Activated T-helper 2 cell treated with anti-CD3 and anti-CD28 coated beads, Interferon-gamma antibody, Interleukin-2, Interleukin-4, amounts not matched to agents 10 μg/mL and 5 μg/mL and 100 μg/mL, durations not matched to agents 14 hours and 24 hours and 36 hours (primary cell): Measurements from ENCODE around the gene TBC1D7. TPM values are rescaled to one million over a fixed set of nuclear protein-coding genes. Genes with fewer than 3 reads are reported as not detected.

Source experiments
- DNase-seq: peaks from one replicate; pipeline ENCODE4 v3.0.0; 2021; ENCODE audit warnings: low spot score
- H3K27ac Mint-ChIP-seq: one replicate; pipeline ENCODE4 v1.8.0; 2021; ENCODE audit warnings: mixed read lengths
- H3K27me3 Mint-ChIP-seq: one replicate; pipeline ENCODE4 v1.8.0; 2021; ENCODE audit warnings: low read depth, mixed read lengths
- H3K36me3 Mint-ChIP-seq: one replicate; pipeline ENCODE4 v1.8.0; 2021; ENCODE audit warnings: low read depth, mixed read lengths
- H3K4me1 Mint-ChIP-seq: one replicate; pipeline ENCODE4 v1.8.0; 2021; ENCODE audit warnings: low read depth, mixed read lengths
- H3K4me3 Mint-ChIP-seq: one replicate; pipeline ENCODE4 v1.8.0; 2021; ENCODE audit warnings: low read depth, mild to moderate bottlenecking, moderate library complexity, mixed read lengths
- H3K9me3 Mint-ChIP-seq: one replicate; pipeline ENCODE4 v1.8.0; 2021; ENCODE audit warnings: mixed read lengths
- intact Hi-C: fragments of 100-400 bp; cut with micrococcal nuclease; formaldehyde crosslinking; loops from one replicate; pipeline ENCODE4 v1.15.1; 2023
- total RNA-seq: library from RNA; stranded (reverse); gene quantifications from 2 replicates; pipeline ENCODE4 v1.2.3, GENCODE V29; 2022

Gene TBC1D7
- total RNA-seq, 1 donor from 2014 or later: 23.3 TPM

- H3K4me3 Mint-ChIP-seq: no peak overlapping the region
- H3K27ac Mint-ChIP-seq: no peak overlapping the region
- no peaks in the 10 kb centered on the region for H3K9me3 Mint-ChIP-seq
- DNase-seq: no peak
- intact Hi-C loops: no loop called here
- H3K27me3 Mint-ChIP-seq: no peaks in the 10 kb centered on the region
- no peaks in the 10 kb centered on the region for H3K36me3 Mint-ChIP-seq
- H3K4me1 Mint-ChIP-seq: peaks cover 19% of the 10 kb centered on the region
Measured at GRCh38 chr6:13278164-13278563, 50.2 kb downstream of the TBC1D7 start.

GRCh38 chr6:13277231-13277630 is 51.1 kb downstream of the TBC1D7 start:
- intact Hi-C loops: no loop called here
- H3K27ac Mint-ChIP-seq: no peak overlapping the region
- H3K36me3 Mint-ChIP-seq: no peaks in the 10 kb centered on the region
- no peak for DNase-seq
- no peaks in the 10 kb centered on the region for H3K9me3 Mint-ChIP-seq
- no peak overlapping the region for H3K4me3 Mint-ChIP-seq
- peaks cover under 1% of the 10 kb centered on the region for H3K27me3 Mint-ChIP-seq
- H3K4me1 Mint-ChIP-seq: peaks cover 24% of the 10 kb centered on the region

GRCh38 chr6:13275435-13275989 is 52.8 kb downstream of the TBC1D7 start:
- intact Hi-C loops: no loop called here
- Mint-ChIP-seq H3K4me3 (no peak overlapping the region), H3K36me3 (no peaks in the 10 kb centered on the region), H3K9me3 (no peaks in the 10 kb centered on the region), H3K4me1 (peaks cover 26% of the 10 kb centered on the region), H3K27me3 (peaks cover 5% of the 10 kb centered on the region), H3K27ac (no peak overlapping the region)
- no peak for DNase-seq

GRCh38 chr6:13274707-13275434 is 53.5 kb downstream of the TBC1D7 start:
- Mint-ChIP-seq H3K9me3 (no peaks in the 10 kb centered on the region), H3K4me3 (no peak overlapping the region)

GRCh38 chr6:13273931-13274706 is 54.2 kb downstream of the TBC1D7 start:
- Mint-ChIP-seq H3K9me3 (no peaks in the 10 kb centered on the region), H3K27me3 (peaks cover 5% of the 10 kb centered on the region), H3K4me1 (peaks cover 26% of the 10 kb centered on the region), H3K36me3 (no peaks in the 10 kb centered on the region), H3K27ac (peak overlapping the region; percentile 21), H3K4me3 (peak overlapping the region; percentile 50)
- DNase-seq: peak; percentile 17
- intact Hi-C loops: no loop called here

More at GRCh38 chr6:13274707-13275434, 53.5 kb downstream of the TBC1D7 start:
- H3K27me3 Mint-ChIP-seq: peaks cover 5% of the 10 kb centered on the region
- H3K4me1 Mint-ChIP-seq: peaks cover 26% of the 10 kb centered on the region
- no peaks in the 10 kb centered on the region for H3K36me3 Mint-ChIP-seq
- intact Hi-C loops: no loop called here
- H3K27ac Mint-ChIP-seq: no peak overlapping the region
- DNase-seq: no peak

GRCh38 chr6:13273202-13273930 is 55.0 kb downstream of the TBC1D7 start:
- no peak for DNase-seq
- intact Hi-C loops: no loop called here
- H3K36me3 Mint-ChIP-seq: no peaks in the 10 kb centered on the region
- H3K27me3 Mint-ChIP-seq: peaks cover 5% of the 10 kb centered on the region
- peak overlapping the region; percentile 27 for H3K27ac Mint-ChIP-seq
- H3K9me3 Mint-ChIP-seq: no peaks in the 10 kb centered on the region
- no peak overlapping the region for H3K4me3 Mint-ChIP-seq
- H3K4me1 Mint-ChIP-seq: peaks cover 26% of the 10 kb centered on the region

GRCh38 chr6:13272131-13273046 is 55.9 kb downstream of the TBC1D7 start:
- Mint-ChIP-seq H3K27me3 (peaks cover 5% of the 10 kb centered on the region), H3K9me3 (no peaks in the 10 kb centered on the region), H3K27ac (no peak overlapping the region), H3K4me1 (peaks cover 28% of the 10 kb centered on the region), H3K4me3 (no peak overlapping the region), H3K36me3 (no peaks in the 10 kb centered on the region)
- intact Hi-C loops: no loop called here
- no peak for DNase-seq

GRCh38 chr6:13268913-13269518 is 59.3 kb downstream of the TBC1D7 start:
- Mint-ChIP-seq H3K36me3 (peaks cover 3% of the 10 kb centered on the region), H3K27ac (no peak overlapping the region), H3K27me3 (peaks cover 12% of the 10 kb centered on the region), H3K9me3 (peaks cover 7% of the 10 kb centered on the region), H3K4me1 (peaks cover 26% of the 10 kb centered on the region), H3K4me3 (no peak overlapping the region)
- DNase-seq: no peak
- intact Hi-C loops: no loop called here

GRCh38 chr6:13267142-13267651 is 61.1 kb downstream of the TBC1D7 start:
- DNase-seq: no peak
- Mint-ChIP-seq H3K4me1 (peaks cover 13% of the 10 kb centered on the region), H3K27me3 (peaks cover 10% of the 10 kb centered on the region), H3K9me3 (peaks cover 7% of the 10 kb centered on the region), H3K27ac (no peak overlapping the region), H3K4me3 (no peak overlapping the region), H3K36me3 (peaks cover 3% of the 10 kb centered on the region)
- intact Hi-C loops: loop anchor here (1.0 kb wide), 1 partner anchor 89 kb away; no protein-coding TSS in a partner anchor

GRCh38 chr6:13263669-13264068 is 64.7 kb downstream of the TBC1D7 start:
- H3K27me3 Mint-ChIP-seq: peaks cover 9% of the 10 kb centered on the region
- H3K4me1 Mint-ChIP-seq: peaks cover 15% of the 10 kb centered on the region
- H3K9me3 Mint-ChIP-seq: peaks cover 7% of the 10 kb centered on the region
- H3K4me3 Mint-ChIP-seq: no peak overlapping the region
- H3K36me3 Mint-ChIP-seq: peaks cover 3% of the 10 kb centered on the region
- DNase-seq: no peak
- no peak overlapping the region for H3K27ac Mint-ChIP-seq
- intact Hi-C loops: no loop called here

- no peak for DNase-seq
- Mint-ChIP-seq H3K4me1 (peaks cover 14% of the 10 kb centered on the region), H3K27me3 (peaks cover 11% of the 10 kb centered on the region), H3K27ac (no peak overlapping the region), H3K4me3 (no peak overlapping the region), H3K9me3 (peaks cover 7% of the 10 kb centered on the region), H3K36me3 (peaks cover 3% of the 10 kb centered on the region)
- intact Hi-C loops: no loop called here
Measured at GRCh38 chr6:13262302-13263230, 65.8 kb downstream of the TBC1D7 start.
